ENCODE results near the gene KDM3B.

DNA sequence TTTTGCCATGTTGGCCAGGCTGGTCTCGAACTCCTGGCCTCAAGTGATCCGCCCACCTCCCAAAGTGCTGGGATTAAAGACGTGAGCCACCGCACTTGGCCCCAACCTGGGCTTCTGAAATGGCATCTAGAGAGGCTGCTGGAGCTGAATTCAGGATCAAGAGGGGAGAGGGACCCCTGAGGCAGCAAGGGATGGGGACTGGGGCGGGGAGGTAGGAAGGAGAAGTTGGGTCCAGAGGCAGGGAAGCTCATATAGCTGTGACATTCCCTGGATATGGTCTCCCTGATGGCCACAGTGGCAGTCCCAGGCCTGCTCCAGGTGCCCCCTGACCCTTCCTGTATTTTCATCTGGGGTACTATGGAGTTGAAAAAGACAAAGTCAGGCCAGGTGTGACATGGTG lies 98.5 kb downstream of the KDM3B start:
- TF ChIP-seq, protein P1, sequence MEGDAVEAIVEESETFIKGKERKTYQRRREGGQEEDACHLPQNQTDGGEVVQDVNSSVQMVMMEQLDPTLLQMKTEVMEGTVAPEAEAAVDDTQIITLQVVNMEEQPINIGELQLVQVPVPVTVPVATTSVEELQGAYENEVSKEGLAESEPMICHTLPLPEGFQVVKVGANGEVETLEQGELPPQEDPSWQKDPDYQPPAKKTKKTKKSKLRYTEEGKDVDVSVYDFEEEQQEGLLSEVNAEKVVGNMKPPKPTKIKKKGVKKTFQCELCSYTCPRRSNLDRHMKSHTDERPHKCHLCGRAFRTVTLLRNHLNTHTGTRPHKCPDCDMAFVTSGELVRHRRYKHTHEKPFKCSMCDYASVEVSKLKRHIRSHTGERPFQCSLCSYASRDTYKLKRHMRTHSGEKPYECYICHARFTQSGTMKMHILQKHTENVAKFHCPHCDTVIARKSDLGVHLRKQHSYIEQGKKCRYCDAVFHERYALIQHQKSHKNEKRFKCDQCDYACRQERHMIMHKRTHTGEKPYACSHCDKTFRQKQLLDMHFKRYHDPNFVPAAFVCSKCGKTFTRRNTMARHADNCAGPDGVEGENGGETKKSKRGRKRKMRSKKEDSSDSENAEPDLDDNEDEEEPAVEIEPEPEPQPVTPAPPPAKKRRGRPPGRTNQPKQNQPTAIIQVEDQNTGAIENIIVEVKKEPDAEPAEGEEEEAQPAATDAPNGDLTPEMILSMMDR (IDR thresholded peaks at IDR 0.05) = no peak
- TF ChIP-seq POLR2A (IDR thresholded peaks at IDR 0.05) = no peak
